Myocyte (in vitro differentiated cells): Measurements from ENCODE around the gene UGGT1. TPM values are rescaled to one million over a fixed set of nuclear protein-coding genes. Genes with fewer than 3 reads are reported as not detected.

Experiments
- DNase-seq: peaks from one replicate; pipeline ENCODE4 v3.0.0-alpha.2; 2012; ENCODE audit warnings: low read depth
- total RNA-seq: library from RNA; depleted of rRNA; stranded (reverse); fragments of >200 nt; gene quantifications from 2 replicates; pipeline ENCODE4 v1.2.3, GENCODE V29; 2014

The UGGT1 gene
- total RNA-seq, 1 donor from 2014 or later, result 82.5 TPM

GRCh38 chr2:128215897-128216642 is 125.1 kb downstream of the UGGT1 start:
- peak; percentile 32 for DNase-seq

GRCh38 chr2:128217671-128218070 is 126.7 kb downstream of the UGGT1 start:
- DNase-seq, result no peak

- DNase-seq, result no peak
Observed at GRCh38 chr2:128219891-128220290, 128.9 kb downstream of the UGGT1 start.

GRCh38 chr2:128227862-128228261 is 136.9 kb downstream of the UGGT1 start:
- DNase-seq, result no peak

- no peak for DNase-seq
Observed at GRCh38 chr2:128228894-128229293, 137.9 kb downstream of the UGGT1 start.

- peak; percentile 81 for DNase-seq
Observed at GRCh38 chr2:128232965-128233789, 142.2 kb downstream of the UGGT1 start.

GRCh38 chr2:128233790-128234395 is 142.9 kb downstream of the UGGT1 start:
- no peak for DNase-seq

GRCh38 chr2:128234613-128235012 is 143.6 kb downstream of the UGGT1 start:
- no peak for DNase-seq

GRCh38 chr2:128235581-128235980 is 144.6 kb downstream of the UGGT1 start:
- DNase-seq, result no peak

- peak; percentile 24 for DNase-seq
Observed at GRCh38 chr2:128236491-128237035, 145.6 kb downstream of the UGGT1 start.

- DNase-seq, result no peak
Observed at GRCh38 chr2:128237081-128237534, 146.1 kb downstream of the UGGT1 start.

GRCh38 chr2:128237911-128238697 is 147.1 kb downstream of the UGGT1 start:
- no peak for DNase-seq

- DNase-seq, result no peak
Observed at GRCh38 chr2:128241896-128242295, 150.9 kb downstream of the UGGT1 start.

Other genes with a start within 250 kb of the UGGT1 start
- 21.7 and 25.8 TPM in 2 replicates for gene POLR2D, start 233.0 kb upstream of the UGGT1 start, total RNA-seq
- gene AMMECR1L, start 205.2 kb upstream of the UGGT1 start, total RNA-seq, result 10.2 and 10.3 TPM in 2 replicates
- 8.2 TPM in 2 replicates for gene SAP130, start 63.1 kb upstream of the UGGT1 start, total RNA-seq
- gene HS6ST1, start 227.7 kb downstream of the UGGT1 start, total RNA-seq, result 30.8 and 43.1 TPM in 2 replicates